Testis (tissue), 2 donors: ENCODE measurements around the gene METTL16.

Source experiments
- POLR2A ChIP-seq: fragments of 450-650 bp; IDR thresholded peaks from one replicate; pipeline ENCODE4 v1.6.1; 2017; ENCODE audit warnings: antibody characterized with exemption, mild to moderate bottlenecking, moderate library complexity
- TF ChIP-seq, protein P1 (sequence below), 3 experiments: fragments of 450-650 bp in 2 of 3; fragments of 200-600 bp in 1 of 3; sonication (generic) in 1 of 3; IDR thresholded peaks; one replicate each; pipeline ENCODE4 v1.5.1; 2016 to 2019; ENCODE audit warnings: antibody characterized with exemption in 3 of 3, mild to moderate bottlenecking in 2 of 3, moderate library complexity in 1 of 3

DNA sequence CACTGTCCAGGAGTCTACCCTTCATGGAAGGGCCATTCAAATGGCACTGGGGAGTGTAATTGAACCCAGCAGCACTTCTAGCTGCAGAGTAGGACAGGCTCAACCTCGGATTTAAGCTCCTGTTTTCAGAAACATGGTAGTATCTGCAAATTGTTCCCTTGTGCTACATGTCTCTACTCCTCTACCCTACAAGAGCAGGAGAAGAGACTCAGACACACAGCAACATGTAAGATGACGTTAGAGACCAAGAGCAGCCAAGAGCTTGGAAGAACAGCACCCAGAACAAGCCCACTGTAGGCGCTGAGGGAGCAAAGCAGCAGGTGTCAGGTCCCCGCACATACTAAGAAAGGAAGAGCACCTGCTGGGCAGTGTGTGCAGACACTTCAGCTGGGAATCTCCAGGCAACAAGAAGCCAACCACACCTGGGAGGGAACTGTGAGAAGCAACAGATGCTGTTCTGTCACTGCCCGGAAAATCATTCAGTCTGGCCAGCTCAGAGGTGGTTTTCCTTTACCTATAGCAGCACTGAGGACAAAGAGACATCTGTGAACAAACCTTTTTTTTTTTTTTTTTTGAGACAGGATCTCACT lies 75.3 kb downstream of the METTL16 start:
- no peak for TF ChIP-seq POLR2A
- TF ChIP-seq, protein P1, sequence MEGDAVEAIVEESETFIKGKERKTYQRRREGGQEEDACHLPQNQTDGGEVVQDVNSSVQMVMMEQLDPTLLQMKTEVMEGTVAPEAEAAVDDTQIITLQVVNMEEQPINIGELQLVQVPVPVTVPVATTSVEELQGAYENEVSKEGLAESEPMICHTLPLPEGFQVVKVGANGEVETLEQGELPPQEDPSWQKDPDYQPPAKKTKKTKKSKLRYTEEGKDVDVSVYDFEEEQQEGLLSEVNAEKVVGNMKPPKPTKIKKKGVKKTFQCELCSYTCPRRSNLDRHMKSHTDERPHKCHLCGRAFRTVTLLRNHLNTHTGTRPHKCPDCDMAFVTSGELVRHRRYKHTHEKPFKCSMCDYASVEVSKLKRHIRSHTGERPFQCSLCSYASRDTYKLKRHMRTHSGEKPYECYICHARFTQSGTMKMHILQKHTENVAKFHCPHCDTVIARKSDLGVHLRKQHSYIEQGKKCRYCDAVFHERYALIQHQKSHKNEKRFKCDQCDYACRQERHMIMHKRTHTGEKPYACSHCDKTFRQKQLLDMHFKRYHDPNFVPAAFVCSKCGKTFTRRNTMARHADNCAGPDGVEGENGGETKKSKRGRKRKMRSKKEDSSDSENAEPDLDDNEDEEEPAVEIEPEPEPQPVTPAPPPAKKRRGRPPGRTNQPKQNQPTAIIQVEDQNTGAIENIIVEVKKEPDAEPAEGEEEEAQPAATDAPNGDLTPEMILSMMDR (IDR thresholded peaks at IDR 0.05), result no peak
